GM12891 (cell line): ENCODE results near the gene CNPY1.

ENCODE experiments used
- DNase-seq: peaks from one replicate; pipeline ENCODE4 v3.0.0; 2011; ENCODE audit warnings: low spot score; ENCODE audit not compliant: insufficient read length
- FAIRE-seq: peaks from 2 replicates; lab custom pipeline; 2011; peaks lifted over from hg19 to GRCh38; lab: Jason Lieb, UNC
- PAX5 ChIP-seq: IDR thresholded peaks from 2 replicates; pipeline ENCODE4 v1.6.1; 2011; ENCODE audit warnings: low read length, moderate library complexity, mild to moderate bottlenecking; ENCODE audit not compliant: insufficient read depth, severe bottlenecking
- POLR2A ChIP-seq: IDR thresholded peaks from 2 replicates; pipeline ENCODE4 v1.6.1; 2011; ENCODE audit warnings: low read depth, low read length, control low read depth
- POLR2AphosphoS5 ChIP-seq: IDR thresholded peaks from 2 replicates; pipeline ENCODE4 v1.6.1; 2011; ENCODE audit warnings: low read depth, low read length, control low read depth
- POU2F2 ChIP-seq: IDR thresholded peaks from 2 replicates; pipeline ENCODE4 v1.6.1; 2011; ENCODE audit warnings: low read depth, mild to moderate bottlenecking, control low read depth, low read length, moderate library complexity
- SPI1 ChIP-seq: IDR thresholded peaks from 2 replicates; pipeline ENCODE4 v1.6.1; 2011; ENCODE audit warnings: low read depth, low read length, control low read depth
- TAF1 ChIP-seq: IDR thresholded peaks from 2 replicates; pipeline ENCODE4 v1.6.1; 2011; ENCODE audit warnings: low read depth, low read length, control low read depth

CNPY1 gene

DNA sequence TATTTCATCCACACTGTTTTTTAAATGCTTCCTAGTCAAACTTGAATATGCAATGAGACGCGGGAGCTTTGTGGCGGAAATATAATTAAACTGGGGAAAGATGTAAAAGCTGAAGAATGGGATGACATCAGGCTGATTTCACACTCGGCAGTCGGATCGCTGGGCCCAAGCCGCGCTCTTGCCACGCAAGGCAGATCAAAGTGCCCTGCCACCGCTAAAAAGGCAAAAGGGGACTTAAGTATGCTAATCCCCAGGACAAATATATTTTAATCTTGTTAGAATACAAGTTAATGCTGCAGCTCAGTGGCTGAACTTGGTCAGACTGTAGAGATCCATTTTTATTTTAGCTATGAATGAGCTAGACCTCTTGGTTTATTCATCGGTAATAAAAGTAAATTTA, 74.6 kb downstream of the CNPY1 start:
- FAIRE-seq (no peak), DNase-seq (no peak)
- TF ChIP-seq POU2F2 (no peak), SPI1 (no peak), POLR2A (no peak), PAX5 (no peak)

DNA sequence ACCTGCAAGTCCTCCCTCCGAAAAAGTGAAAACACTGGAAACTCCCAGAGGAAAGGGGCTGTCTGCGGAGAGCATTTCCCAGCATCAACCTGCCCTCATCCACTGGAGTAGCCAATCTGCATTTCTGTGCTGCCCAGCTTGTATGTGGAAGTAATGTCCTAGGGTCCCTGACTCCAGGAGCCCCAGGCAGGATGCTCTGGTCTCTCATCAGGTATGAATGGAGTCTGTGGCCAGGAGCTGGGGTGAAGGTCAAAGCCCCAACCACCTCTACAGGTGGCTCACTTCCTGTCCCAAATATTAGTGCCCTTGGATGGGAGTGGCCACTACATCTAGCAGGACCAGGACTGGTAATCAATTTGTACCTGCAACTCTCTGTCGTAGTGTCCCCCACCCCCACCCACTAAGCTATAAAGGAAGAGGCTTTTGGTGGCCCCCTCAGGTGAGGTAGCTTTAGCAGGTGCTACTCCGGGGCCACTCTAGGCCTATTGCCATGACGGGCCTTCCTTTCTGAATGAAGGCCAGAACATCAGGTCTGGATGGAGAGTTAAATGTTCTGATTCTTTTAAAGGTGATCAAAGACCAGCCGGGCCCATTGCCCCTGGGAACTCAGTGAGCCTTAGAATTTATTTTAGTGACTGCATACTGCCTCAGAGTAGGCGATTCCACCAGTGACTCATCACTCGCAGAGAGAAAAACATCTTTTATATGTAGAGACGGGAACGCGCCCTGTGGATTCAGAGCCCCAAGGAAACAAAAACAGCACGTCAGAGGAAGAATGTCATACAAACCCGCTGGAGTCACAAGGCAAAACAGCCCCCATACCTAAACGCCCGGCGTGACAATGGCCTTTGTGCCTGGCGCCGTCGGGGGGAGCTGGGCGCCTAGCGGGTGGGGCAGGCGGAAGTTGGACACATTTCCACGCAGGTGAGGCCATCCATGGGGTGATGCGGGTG, 75.4 kb downstream of the CNPY1 start:
- TF ChIP-seq SPI1 (no peak), POU2F2 (no peak), POLR2A (no peak), POLR2AphosphoS5 (no peak)
- DNase-seq (no peak), FAIRE-seq (no peak)

DNA sequence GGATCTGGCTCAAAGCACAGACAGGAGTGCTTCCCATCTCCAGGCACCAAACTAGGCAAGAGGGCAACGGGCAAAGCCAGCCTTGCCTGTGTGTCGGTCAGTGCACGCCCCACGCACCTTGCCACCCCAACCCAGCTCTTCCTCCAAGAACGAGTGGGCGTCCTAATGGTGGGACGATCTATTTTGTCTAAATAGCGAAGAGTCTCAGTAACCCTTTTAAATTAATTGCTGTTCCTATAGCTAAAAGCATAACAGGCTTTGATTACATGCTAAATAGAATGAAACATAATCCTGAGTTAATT, 76.2 kb downstream of the CNPY1 start:
- FAIRE-seq, result no peak
- TF ChIP-seq SPI1 (no peak), TAF1 (no peak), POU2F2 (no peak), POLR2A (no peak), POLR2AphosphoS5 (no peak)
- DNase-seq, result no peak

DNA sequence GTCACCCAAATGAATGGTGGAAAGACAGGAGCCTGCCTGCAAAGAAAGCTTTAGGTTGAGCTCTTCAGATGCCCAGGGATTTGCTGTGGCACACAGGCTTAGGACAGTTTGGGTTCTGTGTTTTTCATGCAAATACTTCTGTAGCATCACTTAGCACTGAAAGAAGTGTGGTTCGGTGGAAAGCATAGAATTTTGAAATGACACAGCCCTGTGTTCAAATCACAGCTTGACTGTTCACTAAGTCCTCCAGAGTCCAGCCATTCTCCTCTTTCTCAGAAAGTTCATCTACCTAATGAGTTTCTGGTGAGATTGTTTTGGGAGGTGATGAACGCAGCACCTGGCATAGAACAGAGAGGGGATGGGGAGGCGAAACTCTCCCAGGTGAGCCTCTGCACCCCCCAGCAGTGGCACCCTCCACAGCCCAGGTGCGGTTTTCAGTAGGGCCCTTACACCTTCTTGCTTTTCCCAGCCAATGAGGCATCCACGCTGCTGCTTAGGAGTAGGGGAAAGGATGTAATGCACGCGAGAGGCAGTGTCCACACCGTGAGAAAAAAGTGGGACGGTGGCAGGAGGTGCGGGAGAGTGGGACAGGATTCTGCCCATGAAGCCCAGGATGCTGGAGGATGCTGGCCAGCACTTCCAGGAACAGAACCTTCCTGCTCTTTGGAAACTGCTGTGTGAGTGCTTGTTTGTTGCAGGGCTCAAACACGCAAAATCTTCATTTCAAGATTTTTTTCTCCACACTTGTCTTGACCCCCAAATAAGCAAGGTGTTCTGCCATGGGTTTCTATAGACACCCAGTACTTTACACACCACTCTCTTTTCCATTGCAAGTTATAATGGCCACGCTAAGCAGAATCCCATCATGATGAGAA, 76.8 kb downstream of the CNPY1 start:
- DNase-seq (no peak), FAIRE-seq (no peak)
- no peak for TF ChIP-seq PAX5
- no peak for TF ChIP-seq POU2F2
- TF ChIP-seq POLR2AphosphoS5, result no peak
- TF ChIP-seq POLR2A, result no peak
- TF ChIP-seq TAF1, result no peak
- no peak for TF ChIP-seq SPI1

DNA sequence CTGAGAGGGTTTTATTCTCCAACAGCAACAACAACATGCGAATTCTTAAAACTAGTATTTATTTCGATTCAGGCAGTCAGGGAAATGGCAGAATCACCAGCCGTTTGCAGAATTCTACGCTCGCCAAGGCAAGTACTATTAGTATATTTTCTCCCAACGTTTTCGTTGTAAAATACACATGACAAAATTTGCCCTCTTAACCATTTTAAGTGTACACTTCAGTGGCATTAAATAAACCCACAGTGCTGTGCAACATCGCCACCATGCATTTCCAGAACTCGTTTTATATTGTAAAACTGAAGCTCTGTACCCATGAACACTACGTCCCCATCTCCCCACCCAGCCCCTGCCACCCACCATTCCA, 77.6 kb downstream of the CNPY1 start:
- DNase-seq (no peak), FAIRE-seq (no peak)

DNA sequence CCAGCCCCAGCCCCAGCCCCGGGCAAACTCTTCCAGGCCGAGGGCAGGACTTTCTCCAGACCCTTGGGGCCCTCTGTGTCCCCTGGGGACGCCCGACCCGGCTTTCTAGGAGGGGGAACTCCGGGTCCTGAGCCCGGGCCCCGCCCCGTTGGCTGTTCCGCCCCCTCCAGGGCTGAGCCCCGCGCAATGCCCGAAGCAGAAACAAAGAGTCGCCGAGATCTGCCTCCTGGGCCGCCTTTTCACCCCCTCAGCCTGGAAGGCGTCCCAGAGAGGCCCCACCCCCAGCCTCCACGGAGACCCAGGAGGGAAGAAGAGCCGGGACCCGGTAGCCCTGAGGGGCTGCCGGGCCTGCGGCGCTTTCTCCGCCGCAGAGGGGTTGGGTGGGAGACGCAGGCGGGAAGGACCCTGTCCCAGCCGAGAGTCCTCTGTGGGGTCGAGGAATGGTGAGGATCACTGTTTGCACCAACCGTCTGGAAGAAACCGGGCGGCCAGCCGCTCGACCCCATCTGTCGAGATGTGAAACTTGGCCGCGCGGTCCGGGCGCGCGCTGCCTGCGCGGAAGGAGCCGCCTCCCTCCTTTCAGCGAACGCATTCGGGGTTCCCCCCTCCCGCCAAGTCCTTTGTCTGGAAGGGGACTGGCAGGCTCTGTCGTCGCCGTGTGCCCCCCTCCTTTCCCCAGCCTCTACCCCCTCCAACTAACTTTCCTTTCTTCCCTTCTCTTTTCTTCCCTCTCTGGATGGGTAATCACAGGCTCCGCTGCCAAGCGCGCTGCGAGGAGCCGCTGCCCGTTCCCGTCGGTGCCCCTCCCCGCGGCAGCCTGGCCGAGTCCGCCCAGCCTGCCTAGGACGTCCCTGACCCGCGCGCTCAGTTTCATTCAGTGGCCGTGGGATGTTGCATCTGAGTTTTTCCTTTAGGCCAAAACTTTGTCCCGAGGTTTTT, 78.2 kb downstream of the CNPY1 start:
- DNase-seq, result no peak
- TF ChIP-seq PAX5, result no peak
- TF ChIP-seq POLR2A, result no peak
- TF ChIP-seq TAF1, result no peak
- no peak for TF ChIP-seq POLR2AphosphoS5
- TF ChIP-seq POU2F2, result no peak
- TF ChIP-seq SPI1, result no peak
- FAIRE-seq, result no peak

More for the DNA sequence above, 77.6 kb downstream of the CNPY1 start:
- TF ChIP-seq POLR2A (no peak), POLR2AphosphoS5 (no peak), POU2F2 (no peak), SPI1 (no peak), TAF1 (no peak), PAX5 (no peak)

DNA sequence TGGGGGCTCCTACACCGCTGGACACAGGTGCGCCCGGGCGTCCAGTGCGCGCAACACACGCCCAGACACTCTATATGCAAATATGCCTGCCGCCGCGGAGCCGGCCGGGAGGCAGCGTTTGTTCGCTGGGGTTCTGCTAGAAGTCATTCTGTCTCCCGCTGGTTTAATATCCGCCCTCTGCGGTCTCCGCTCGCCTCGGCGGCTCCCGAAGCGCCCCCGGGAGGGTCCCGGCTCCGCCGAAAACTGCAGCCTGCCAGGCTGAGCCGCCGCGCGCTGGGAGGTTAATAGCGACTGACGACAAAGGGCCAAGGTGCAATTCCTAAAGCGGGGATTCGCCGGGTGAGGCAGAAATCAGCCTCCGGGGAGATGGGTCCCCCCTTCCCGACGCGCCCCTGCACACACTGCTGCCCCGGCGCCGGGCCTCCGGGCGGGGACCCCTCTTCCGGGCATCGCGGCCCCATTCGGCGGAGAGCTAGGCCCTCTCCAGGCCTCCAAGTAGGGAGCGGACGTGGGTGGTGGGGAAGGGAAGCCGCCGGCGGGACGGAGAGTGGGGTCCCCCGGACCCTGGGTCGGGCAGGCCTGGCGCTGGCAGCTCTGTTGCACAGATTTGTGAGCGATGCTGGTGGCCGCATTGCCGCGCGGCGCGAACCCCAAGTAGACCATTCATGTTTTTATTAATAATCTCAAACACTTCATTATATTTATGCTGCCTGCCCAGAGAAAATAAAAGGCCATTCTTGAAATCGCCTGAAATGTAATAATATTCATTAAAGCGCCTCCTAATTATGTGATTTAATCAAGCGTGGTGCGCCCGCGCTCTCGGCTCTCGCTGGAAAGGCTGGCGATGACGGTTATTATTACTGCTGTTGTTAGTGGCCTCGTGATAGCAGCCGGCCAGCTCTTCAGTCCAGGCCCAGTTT, 79.3 kb downstream of the CNPY1 start:
- TF ChIP-seq POU2F2 (peak; percentile 84; the same call in 1 of the 2 replicates), TAF1 (no peak)
- DNase-seq, result no peak
- FAIRE-seq, result no peak

DNA sequence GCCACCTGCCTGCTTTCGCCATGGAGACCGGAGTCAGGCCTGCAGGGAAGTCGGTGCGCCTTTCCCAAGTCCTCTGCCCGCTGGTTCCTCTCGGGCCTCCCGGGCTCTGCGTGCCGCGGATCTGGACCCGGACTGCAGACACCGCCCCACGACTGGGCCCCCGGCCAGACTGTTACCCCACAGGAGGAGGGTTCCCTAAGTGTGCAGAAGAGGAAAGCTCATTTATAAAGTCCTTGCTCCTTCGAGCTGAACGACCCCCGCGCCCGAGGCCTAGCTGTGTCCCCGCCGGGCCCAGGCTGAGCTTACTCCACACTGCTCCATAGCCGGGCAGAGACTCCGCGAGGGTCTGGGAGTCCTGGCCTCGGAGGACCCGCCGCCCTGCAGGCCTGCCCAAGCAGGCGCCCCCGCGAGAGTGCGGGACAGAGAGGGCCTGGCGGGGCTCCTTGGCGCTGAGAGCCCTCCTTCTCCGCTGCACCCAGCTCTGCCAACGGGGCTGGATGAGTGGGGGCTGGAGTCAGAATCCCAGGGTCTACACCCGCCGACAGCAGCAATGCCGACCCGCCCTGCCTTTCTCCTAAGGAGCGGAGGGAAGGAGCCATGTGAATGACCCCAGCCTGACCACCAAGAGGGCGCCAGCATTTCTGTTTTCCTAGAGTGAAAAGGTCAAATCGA, 80.1 kb downstream of the CNPY1 start:
- no peak for FAIRE-seq
- DNase-seq, result no peak
- TF ChIP-seq POU2F2 (no peak), TAF1 (no peak), SPI1 (no peak), PAX5 (no peak), POLR2A (no peak), POLR2AphosphoS5 (no peak)
